ENCODE data around the gene ANKRD61. TPM values are rescaled to one million over a fixed set of nuclear protein-coding genes. Genes with fewer than 3 reads are reported as not detected.

The ANKRD61 gene
- total and polyA plus RNA-seq, 3 experiments from 2014 or later = 0.24 TPM; not detected in 2

DNA sequence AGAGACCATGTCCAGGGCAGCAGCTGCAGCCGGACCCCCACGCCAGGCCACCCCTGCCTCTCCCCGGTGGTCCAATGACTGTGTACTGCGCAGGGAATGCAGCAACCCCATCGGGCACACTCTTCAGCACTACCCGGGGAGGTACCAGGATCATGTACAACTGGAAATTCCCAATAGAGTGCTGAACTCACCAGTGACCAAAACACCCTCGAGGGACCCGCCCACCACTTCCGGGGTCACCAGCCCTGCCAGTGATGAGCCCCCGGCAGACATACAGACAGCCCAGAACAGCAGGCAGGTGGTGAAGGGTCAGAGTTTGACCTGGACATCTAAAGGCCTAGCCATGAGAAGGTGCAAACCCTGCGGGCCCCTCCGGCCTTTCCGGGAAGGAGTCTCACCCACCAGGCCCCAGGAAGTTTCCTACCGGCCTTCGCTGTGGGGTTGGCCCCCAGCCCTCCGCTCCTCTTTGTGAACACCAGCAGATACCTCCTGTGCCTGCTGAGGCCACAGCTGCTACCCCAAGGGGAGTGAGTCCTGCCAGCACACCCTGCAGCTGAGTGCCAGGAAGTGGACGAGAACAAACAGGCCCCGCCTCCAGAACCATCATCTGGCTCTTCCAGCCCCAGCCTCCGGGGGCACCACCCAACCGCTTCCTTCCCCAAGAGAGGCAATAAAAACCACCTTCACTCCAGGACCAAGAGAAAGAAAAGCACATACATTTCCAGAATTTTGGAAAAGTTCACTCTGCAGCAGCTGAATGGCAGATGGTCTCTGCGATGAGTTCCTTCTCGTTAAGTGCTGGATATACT lies 5.0 kb upstream of the ANKRD61 start:
- POLR2A ChIA-PET = interaction anchor here (0.5 kb wide), 1 partner anchor 29 kb away, joined by 4 read pairs; no protein-coding TSS in a partner anchor
- CTCF ChIA-PET = interaction anchor here (1.0 to 1.8 kb wide), 6 partner anchors 13 to 297 kb away, joined by 3 to 6 read pairs (median 4); partner anchors contain the start of genes AIMP2 and PMS2
- H3K4me1 ChIP-seq (ENCODE audit: insufficient read depth, low read length) = peaks cover 20% of the 10 kb centered on the region
- peak overlapping the region; percentile 59 for H3K4me3 ChIP-seq (ENCODE audit: low read length)
- peaks cover 32% of the 10 kb centered on the region for H3K36me3 ChIP-seq (ENCODE audit: insufficient read depth, low read length)
- H3K27ac Mint-ChIP-seq = peak overlapping the region; percentile 80 to 97 (median 90)
- H3K9me3 Mint-ChIP-seq = no peaks in the 10 kb centered on the region
- peaks cover 15 to 89% (median 27%) of the 10 kb centered on the region in 3 donors for H3K36me3 Mint-ChIP-seq
- H3K9me3 ChIP-seq (ENCODE audit: low read length) = no peaks in the 10 kb centered on the region
- no peaks in the 10 kb centered on the region for H3K27me3 ChIP-seq (ENCODE audit: insufficient read depth, low read length, poor library complexity, severe bottlenecking)
- peaks cover 22 to 25% (median 24%) of the 10 kb centered on the region in 3 donors for H3K4me1 Mint-ChIP-seq
- H3K4me3 Mint-ChIP-seq = peak overlapping the region; percentile 69 to 88 (median 78)
- peak; percentile 55 to 79 (median 68) for DNase-seq
- no peaks in the 10 kb centered on the region for H3K27me3 Mint-ChIP-seq
- peak overlapping the region; percentile 59 for H3K27ac ChIP-seq (ENCODE audit: low read depth, low read length)

DNA sequence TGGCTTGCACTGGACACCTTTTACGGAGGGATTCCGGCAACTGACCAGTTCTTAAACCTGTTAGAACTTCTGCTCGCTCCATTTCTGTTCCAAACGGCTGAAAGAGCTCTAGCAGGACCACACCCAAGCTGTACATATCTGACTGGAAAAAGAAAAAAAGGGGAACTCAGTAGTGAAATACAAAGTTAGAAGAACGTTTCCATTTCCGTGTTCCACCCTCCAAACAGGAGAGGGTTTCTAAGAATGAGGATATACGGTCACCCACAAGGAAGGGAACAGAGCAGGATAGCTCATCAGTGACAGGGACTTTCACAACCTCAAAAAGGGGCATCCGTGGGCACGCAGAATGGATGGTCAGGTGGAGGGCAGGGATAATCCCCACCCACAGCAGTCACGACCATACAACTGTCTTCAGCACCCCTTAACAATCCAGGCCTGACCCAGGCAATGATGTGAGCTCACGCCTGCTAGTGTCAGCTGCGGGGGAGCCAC lies 4.3 kb upstream of the ANKRD61 start:
- CTCF ChIA-PET = interaction anchor here (1.0 to 1.5 kb wide), 3 partner anchors 12 to 18 kb away, joined by 3 to 6 read pairs (median 4); partner anchors contain the start of genes AIMP2 and PMS2
- Mint-ChIP-seq H3K9me3 (no peaks in the 10 kb centered on the region), H3K4me1 (peaks cover 28 to 32% (median 30%) of the 10 kb centered on the region in 3 donors), H3K27me3 (no peaks in the 10 kb centered on the region), H3K4me3 (peak overlapping the region in 4 of 7 donors; percentile 75 to 88 (median 82)), H3K36me3 (peaks cover 15 to 88% (median 26%) of the 10 kb centered on the region in 3 donors), H3K27ac (peak overlapping the region; percentile 74 to 97 (median 90))
- H3K4me1 ChIP-seq (ENCODE audit: insufficient read depth, low read length) = peaks cover 20% of the 10 kb centered on the region
- no peaks in the 10 kb centered on the region for H3K27me3 ChIP-seq (ENCODE audit: insufficient read depth, low read length, poor library complexity, severe bottlenecking)
- H3K36me3 ChIP-seq (ENCODE audit: insufficient read depth, low read length) = peaks cover 26% of the 10 kb centered on the region
- no peak for DNase-seq
- H3K9me3 ChIP-seq (ENCODE audit: low read length) = no peaks in the 10 kb centered on the region
- H3K27ac ChIP-seq (ENCODE audit: low read depth, low read length) = peak overlapping the region; percentile 59
- POLR2A ChIA-PET = interaction anchor here (0.6 kb wide), 1 partner anchor 29 kb away, joined by 3 read pairs; no protein-coding TSS in a partner anchor
- H3K4me3 ChIP-seq (ENCODE audit: low read length) = peak overlapping the region; percentile 59

DNA sequence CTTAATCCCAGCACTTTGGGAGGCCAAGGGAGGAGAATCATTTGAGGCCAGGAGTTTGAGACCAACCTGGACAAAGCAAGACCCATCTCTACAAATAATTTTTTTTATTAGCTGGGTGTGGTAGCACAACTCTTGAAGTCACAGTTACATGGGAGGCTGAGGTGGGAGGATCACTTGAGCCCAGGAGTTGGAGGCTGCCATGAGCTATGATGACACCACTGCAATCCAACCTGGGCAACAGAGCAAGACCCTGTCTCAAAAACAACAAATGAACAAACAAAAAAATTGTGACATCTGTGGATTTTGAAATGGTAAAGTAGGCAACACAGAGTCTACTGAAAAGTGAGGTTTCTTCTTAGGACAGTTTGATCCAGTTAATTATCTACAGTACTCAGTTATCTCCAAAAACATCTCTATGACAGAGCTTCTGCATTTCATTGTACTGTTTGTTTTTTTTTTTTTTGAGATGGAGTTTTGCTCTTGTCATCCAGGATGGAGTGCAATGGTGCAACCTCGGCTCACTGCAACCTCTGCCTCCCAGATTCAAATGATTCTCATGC lies 3.3 kb upstream of the ANKRD61 start:
- peaks cover 12 to 82% (median 20%) of the 10 kb centered on the region in 3 donors for H3K36me3 Mint-ChIP-seq
- peak overlapping the region in 3 of 8 donors; percentile 64 to 93 (median 93) for H3K27ac Mint-ChIP-seq
- H3K36me3 ChIP-seq (ENCODE audit: insufficient read depth, low read length) = peaks cover 16% of the 10 kb centered on the region

DNA sequence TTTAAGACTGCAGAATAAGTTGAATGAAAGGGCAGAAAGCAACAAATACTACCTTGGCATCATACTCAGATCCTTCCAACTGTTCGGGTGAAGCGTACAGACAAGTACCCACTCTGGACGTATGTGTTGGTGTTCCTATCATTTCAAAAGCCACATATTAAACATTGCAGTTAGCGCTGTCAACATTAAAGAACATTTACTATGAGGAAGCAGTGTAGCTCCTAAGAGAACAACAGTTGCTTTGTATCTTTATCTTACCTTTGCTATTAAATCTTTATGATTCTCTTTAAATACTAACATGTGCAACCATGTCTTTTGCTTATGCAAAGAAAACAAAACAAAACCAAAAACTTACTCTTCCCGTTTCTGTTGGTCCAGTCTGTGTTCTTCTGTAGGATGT lies 2.6 kb upstream of the ANKRD61 start:
- H3K9me3 Mint-ChIP-seq = no peaks in the 10 kb centered on the region
- Histone ChIP-seq H3K36me3 (ENCODE audit: insufficient read depth, low read length) (peaks cover 11% of the 10 kb centered on the region), H3K4me1 (ENCODE audit: insufficient read depth, low read length) (peaks cover 26% of the 10 kb centered on the region), H3K4me3 (ENCODE audit: low read length) (no peak overlapping the region), H3K27ac (ENCODE audit: low read depth, low read length) (no peak overlapping the region), H3K27me3 (ENCODE audit: insufficient read depth, low read length, poor library complexity, severe bottlenecking) (no peaks in the 10 kb centered on the region), H3K9me3 (ENCODE audit: low read length) (no peaks in the 10 kb centered on the region)
- H3K27me3 Mint-ChIP-seq = no peaks in the 10 kb centered on the region
- no peak for DNase-seq
- ChIA-PET POLR2A (no interaction called here), CTCF (interaction anchor here (0.5 to 1.5 kb wide), 2 partner anchors 78 to 107 kb away, joined by 3 read pairs; no protein-coding TSS in a partner anchor)
- peaks cover 40 to 45% (median 42%) of the 10 kb centered on the region in 3 donors for H3K4me1 Mint-ChIP-seq
- H3K36me3 Mint-ChIP-seq = peaks cover 12 to 80% (median 17%) of the 10 kb centered on the region in 3 donors
- H3K27ac Mint-ChIP-seq = peak overlapping the region in 1 of 8 donors; percentile 46
- H3K4me3 Mint-ChIP-seq = no peak overlapping the region

More for the DNA sequence above, 3.3 kb upstream of the ANKRD61 start:
- CTCF ChIA-PET = interaction anchor here (0.8 to 1.5 kb wide), 3 partner anchors 16 to 79 kb away, joined by 3 to 6 read pairs (median 4); no protein-coding TSS in a partner anchor
- no peaks in the 10 kb centered on the region for H3K9me3 Mint-ChIP-seq
- H3K4me3 Mint-ChIP-seq = no peak overlapping the region
- peaks cover 37 to 42% (median 38%) of the 10 kb centered on the region in 3 donors for H3K4me1 Mint-ChIP-seq
- Histone ChIP-seq H3K9me3 (ENCODE audit: low read length) (no peaks in the 10 kb centered on the region), H3K27me3 (ENCODE audit: insufficient read depth, low read length, poor library complexity, severe bottlenecking) (no peaks in the 10 kb centered on the region), H3K4me3 (ENCODE audit: low read length) (no peak overlapping the region), H3K4me1 (ENCODE audit: insufficient read depth, low read length) (peaks cover 26% of the 10 kb centered on the region), H3K27ac (ENCODE audit: low read depth, low read length) (peak overlapping the region; percentile 59)
- no peak for DNase-seq
- POLR2A ChIA-PET = no interaction called here
- H3K27me3 Mint-ChIP-seq = no peaks in the 10 kb centered on the region

DNA sequence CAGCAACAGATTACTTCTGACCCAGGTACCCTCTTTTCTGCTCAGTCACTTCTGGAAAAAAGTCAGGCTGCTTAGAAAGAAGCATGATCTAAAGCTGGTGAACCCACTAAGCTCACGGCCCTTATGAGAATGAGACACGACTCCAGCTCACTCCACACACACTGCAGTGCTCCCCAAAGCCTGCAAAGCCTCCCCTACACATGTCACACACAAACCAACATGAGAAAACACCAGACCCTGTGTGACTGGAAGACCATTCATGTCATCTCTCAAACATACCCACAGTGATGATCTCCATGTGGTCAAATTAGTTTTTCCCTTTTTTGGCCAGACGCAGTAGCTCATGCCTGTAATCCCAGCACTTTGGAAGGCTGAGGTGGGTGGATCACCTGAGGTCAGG lies 391 bp downstream of the ANKRD61 start:
- peak overlapping the region in 6 of 8 donors; percentile 46 to 96 (median 72) for H3K27ac Mint-ChIP-seq
- ChIA-PET CTCF (interaction anchor here (1.2 kb wide), 1 partner anchor 9 kb away, joined by 3 read pairs; no protein-coding TSS in a partner anchor), POLR2A (no interaction called here)

DNA sequence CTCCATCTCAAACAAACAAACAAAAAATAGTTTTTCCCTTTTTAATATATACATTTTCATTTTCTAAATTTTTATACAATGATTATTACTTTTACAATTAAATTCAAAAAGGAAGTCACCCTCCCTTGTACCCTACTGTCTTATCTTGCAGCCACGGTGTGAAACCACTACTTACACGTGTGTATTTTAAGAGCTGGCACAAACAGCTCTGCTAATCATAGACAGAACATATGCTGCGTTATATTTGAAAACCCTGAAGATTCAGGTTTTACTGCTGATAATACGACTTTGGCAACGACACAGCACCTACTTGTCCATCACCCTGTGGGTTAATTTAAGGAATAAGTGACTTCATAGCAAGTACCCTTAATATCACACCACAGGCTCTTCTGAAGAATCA lies 991 bp downstream of the ANKRD61 start:
- H3K27ac Mint-ChIP-seq = peak overlapping the region in 5 of 8 donors; percentile 17 to 70 (median 51)
- Histone ChIP-seq H3K4me1 (ENCODE audit: insufficient read depth, low read length) (peaks cover 6% of the 10 kb centered on the region), H3K27me3 (ENCODE audit: insufficient read depth, low read length, poor library complexity, severe bottlenecking) (no peaks in the 10 kb centered on the region), H3K27ac (ENCODE audit: low read depth, low read length) (no peak overlapping the region), H3K9me3 (ENCODE audit: low read length) (no peaks in the 10 kb centered on the region), H3K4me3 (ENCODE audit: low read length) (no peak overlapping the region), H3K36me3 (ENCODE audit: insufficient read depth, low read length) (peaks cover 14% of the 10 kb centered on the region)
- peak overlapping the region in 2 of 7 donors; percentile 35 to 51 for H3K4me3 Mint-ChIP-seq
- no peaks in the 10 kb centered on the region for H3K9me3 Mint-ChIP-seq
- peak in 1 of 5 donors; percentile 4 for DNase-seq
- H3K4me1 Mint-ChIP-seq = peaks cover 30 to 34% (median 32%) of the 10 kb centered on the region in 3 donors
- no peaks in the 10 kb centered on the region for H3K27me3 Mint-ChIP-seq
- POLR2A ChIA-PET = interaction anchor here (0.6 kb wide), 1 partner anchor 411 kb away, joined by 4 read pairs; no protein-coding TSS in a partner anchor
- CTCF ChIA-PET = interaction anchor here (1.2 kb wide), 1 partner anchor 8 kb away, joined by 3 read pairs; no protein-coding TSS in a partner anchor
- peaks cover 12 to 78% (median 18%) of the 10 kb centered on the region in 3 donors for H3K36me3 Mint-ChIP-seq

More for the DNA sequence above, 391 bp downstream of the ANKRD61 start:
- Mint-ChIP-seq H3K4me3 (peak overlapping the region in 4 of 7 donors; percentile 11 to 51 (median 36)), H3K4me1 (peaks cover 36 to 40% (median 38%) of the 10 kb centered on the region in 3 donors), H3K9me3 (no peaks in the 10 kb centered on the region), H3K36me3 (peaks cover 12 to 79% (median 18%) of the 10 kb centered on the region in 3 donors), H3K27me3 (no peaks in the 10 kb centered on the region)
- Histone ChIP-seq H3K9me3 (ENCODE audit: low read length) (no peaks in the 10 kb centered on the region), H3K36me3 (ENCODE audit: insufficient read depth, low read length) (peaks cover 11% of the 10 kb centered on the region), H3K27me3 (ENCODE audit: insufficient read depth, low read length, poor library complexity, severe bottlenecking) (no peaks in the 10 kb centered on the region), H3K4me3 (ENCODE audit: low read length) (no peak overlapping the region), H3K27ac (ENCODE audit: low read depth, low read length) (no peak overlapping the region), H3K4me1 (ENCODE audit: insufficient read depth, low read length) (peaks cover 12% of the 10 kb centered on the region)
- DNase-seq = no peak

DNA sequence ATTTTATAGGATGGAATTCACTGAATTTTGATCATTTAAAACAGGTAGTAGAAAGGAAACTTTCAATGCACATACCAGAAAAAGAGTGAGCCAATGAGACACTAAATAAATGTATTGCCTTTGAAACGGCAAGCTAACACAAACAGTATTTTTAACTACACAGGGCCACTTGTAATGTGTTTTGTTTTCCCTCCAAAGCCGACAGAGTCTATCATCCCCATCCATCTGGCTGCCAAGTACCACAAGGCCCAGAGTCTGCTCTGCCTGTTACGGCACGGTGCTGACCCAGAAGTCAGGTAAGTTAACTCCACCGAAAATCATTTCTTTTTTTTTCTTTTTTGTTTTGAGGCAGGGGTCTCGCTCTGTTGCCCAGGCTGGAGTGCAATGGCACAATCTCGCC lies 1.5 kb downstream of the ANKRD61 start:
- CTCF ChIA-PET = no interaction called here
- Mint-ChIP-seq H3K4me1 (peaks cover 27 to 30% (median 28%) of the 10 kb centered on the region in 3 donors), H3K27ac (peak overlapping the region in 7 of 8 donors; percentile 17 to 64 (median 40)), H3K9me3 (no peaks in the 10 kb centered on the region), H3K4me3 (peak overlapping the region in 2 of 7 donors; percentile 12 to 35), H3K36me3 (peaks cover 12 to 78% (median 16%) of the 10 kb centered on the region in 3 donors), H3K27me3 (no peaks in the 10 kb centered on the region)
- Histone ChIP-seq H3K27me3 (ENCODE audit: insufficient read depth, low read length, poor library complexity, severe bottlenecking) (no peaks in the 10 kb centered on the region), H3K27ac (ENCODE audit: low read depth, low read length) (no peak overlapping the region), H3K4me1 (ENCODE audit: insufficient read depth, low read length) (peaks cover 6% of the 10 kb centered on the region), H3K9me3 (ENCODE audit: low read length) (no peaks in the 10 kb centered on the region), H3K36me3 (ENCODE audit: insufficient read depth, low read length) (peaks cover 18% of the 10 kb centered on the region), H3K4me3 (ENCODE audit: low read length) (no peak overlapping the region)
- POLR2A ChIA-PET = interaction anchor here (0.6 kb wide), 1 partner anchor 411 kb away, joined by 4 read pairs; no protein-coding TSS in a partner anchor
- no peak for DNase-seq

All from CD8-positive, alpha-beta memory T cell (primary cell).